ENCODE data around the gene ZNF141.

The ZNF141 gene

DNA sequence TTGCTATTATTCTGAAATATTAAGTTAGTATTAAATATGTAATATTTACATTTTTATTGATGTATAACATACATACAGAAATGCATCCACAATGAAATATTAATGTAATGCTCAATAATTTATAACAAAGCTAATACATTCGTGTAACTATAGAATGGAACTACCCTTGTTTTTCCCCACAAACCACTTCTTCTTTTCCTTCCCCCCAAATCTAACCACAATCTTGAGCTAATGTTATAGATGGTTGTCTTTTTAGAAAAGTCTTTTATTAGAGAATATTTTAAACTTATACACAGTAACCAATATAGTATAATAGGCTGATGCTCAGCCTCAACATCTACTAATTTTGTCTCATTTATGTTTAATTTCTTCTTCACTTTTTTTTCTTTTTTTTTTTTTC lies 27.8 kb upstream of the ZNF141 start:
- TF ChIP-seq, protein P1, sequence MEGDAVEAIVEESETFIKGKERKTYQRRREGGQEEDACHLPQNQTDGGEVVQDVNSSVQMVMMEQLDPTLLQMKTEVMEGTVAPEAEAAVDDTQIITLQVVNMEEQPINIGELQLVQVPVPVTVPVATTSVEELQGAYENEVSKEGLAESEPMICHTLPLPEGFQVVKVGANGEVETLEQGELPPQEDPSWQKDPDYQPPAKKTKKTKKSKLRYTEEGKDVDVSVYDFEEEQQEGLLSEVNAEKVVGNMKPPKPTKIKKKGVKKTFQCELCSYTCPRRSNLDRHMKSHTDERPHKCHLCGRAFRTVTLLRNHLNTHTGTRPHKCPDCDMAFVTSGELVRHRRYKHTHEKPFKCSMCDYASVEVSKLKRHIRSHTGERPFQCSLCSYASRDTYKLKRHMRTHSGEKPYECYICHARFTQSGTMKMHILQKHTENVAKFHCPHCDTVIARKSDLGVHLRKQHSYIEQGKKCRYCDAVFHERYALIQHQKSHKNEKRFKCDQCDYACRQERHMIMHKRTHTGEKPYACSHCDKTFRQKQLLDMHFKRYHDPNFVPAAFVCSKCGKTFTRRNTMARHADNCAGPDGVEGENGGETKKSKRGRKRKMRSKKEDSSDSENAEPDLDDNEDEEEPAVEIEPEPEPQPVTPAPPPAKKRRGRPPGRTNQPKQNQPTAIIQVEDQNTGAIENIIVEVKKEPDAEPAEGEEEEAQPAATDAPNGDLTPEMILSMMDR (IDR thresholded peaks at IDR 0.05; ENCODE audit: low read depth, low read length) = no peak

DNA sequence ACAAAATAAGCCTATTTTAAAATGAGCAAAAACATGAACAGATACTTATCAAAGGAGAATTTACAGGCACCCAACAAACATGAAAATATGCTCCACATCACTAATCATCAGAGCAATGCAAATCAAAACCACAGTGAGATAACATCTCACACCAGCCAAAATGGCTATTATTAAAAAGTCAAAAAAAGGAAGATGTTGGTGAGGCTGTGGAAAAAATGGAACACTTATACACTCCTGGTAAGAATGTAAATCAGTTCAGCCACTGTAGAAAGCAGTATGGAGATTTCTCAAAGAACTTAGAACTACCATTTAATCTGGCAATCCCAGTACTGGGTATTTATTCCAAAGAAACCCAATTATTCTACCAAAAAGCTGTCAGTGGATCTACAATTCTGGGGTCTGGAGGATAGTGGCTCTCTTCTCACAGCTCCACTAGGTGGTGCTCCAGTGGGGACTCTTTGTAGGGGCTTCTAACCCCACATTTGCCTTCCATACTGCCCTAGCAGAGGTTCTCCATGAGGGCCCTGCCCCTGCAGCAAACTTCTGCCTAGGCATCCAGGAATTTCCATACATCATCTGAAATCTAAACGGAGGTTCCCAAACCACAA lies 23.2 kb upstream of the ZNF141 start:
- DNase-seq (ENCODE audit: low read depth in 2 of 2) = no peak
- TF ChIP-seq, protein P1 (IDR thresholded peaks at IDR 0.05; ENCODE audit: low read depth, low read length) = no peak
- no peak overlapping the region for H3K4me3 ChIP-seq (replicated peaks in 1 of 2; ENCODE audit: low read depth in 2 of 2, low read length in 2 of 2)

More for the DNA sequence above, 27.8 kb upstream of the ZNF141 start:
- no peak for DNase-seq (ENCODE audit: low read depth in 2 of 2)
- no peak overlapping the region for H3K4me3 ChIP-seq (replicated peaks in 1 of 2; ENCODE audit: low read depth in 2 of 2, low read length in 2 of 2)

DNA sequence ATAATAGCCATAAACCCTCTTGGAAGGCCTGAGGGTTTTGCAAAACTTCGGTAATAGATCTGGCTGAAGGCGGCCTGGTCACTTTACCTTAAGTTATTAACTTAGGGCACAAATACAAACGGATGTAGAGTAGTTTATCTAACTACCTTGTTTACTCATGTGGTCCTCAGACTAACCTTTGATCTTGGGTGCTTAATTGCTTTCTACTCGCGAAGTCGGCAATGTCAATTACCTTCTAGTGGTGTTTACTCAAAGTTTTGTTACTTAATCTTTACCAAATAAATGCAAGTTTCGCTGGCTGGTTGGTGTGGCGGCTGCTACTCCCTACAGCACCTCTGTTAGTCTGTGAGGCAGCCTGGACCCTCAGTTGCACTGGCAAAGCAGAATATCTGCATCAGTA lies 8.9 kb upstream of the ZNF141 start:
- TF ChIP-seq, protein P1 (IDR thresholded peaks at IDR 0.05; ENCODE audit: low read depth, low read length) = no peak
- no peak overlapping the region for H3K4me3 ChIP-seq (replicated peaks in 1 of 2; ENCODE audit: low read depth in 2 of 2, low read length in 2 of 2)
- DNase-seq (ENCODE audit: low read depth in 2 of 2) = no peak

DNA sequence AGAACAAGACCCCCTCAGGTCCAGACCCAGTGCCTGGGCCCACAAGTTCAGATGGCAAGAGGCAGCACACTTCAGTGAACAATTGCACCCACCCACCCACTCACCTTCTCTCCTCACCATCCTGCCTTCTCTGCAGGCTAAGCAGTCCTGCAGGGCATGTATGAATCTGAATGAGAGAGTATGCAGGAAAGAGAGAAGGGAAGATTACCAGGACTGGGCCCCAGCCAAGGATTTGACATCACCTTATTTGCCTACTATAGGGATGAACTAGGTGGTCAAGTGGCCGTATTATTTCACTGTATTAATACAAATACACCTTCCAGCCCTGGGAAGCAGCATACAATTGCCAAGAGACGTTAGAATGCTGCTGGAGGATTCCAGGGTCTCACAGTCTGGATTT lies 2.1 kb upstream of the ZNF141 start:
- TF ChIP-seq, protein P1 (IDR thresholded peaks at IDR 0.05; ENCODE audit: low read depth, low read length) = no peak
- no peak for DNase-seq (ENCODE audit: low read depth in 2 of 2)
- H3K4me3 ChIP-seq (replicated peaks in 1 of 2; ENCODE audit: low read depth in 2 of 2, low read length in 2 of 2) = no peak overlapping the region

DNA sequence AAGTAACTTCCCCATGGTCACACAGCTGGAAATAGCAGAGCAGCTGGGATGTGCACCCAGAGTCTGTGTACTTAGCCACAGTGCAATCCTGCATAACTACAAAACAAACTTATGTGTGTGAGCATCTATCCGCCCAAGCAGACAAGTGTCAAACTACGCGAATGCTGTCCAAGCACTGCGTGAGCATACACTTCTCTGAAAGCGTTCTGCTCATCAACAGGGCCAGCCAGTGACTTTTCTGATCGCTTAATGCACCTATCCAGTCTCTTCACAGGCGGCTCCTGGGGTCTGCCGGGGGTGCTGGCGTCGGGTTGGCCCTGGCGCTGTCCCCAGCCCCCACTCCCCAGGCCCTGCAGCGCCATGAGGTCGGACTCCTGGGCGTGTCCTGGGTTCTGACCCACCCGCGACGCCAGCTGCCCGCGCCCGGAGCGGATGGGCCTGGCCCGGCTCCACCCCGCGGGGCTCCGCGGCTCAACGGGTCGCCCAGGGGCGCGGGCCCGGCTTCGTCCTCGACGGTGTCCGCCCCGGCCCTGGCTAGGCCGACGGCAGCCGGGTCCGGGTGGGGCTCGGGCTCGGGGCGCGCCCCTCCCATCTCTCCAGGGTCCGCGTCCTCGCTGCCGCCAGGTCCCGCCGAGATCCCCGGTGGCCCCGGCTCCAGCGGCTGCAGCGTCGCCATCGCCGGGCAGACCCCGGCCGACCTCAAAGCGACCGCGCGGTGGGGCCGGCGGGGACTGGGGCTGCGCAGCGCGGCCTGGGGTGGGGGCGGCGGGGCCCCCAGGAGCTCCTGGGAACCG lies 1.3 kb upstream of the ZNF141 start:
- peak; percentile 5 to 22 for DNase-seq (ENCODE audit: low read depth in 2 of 2)
- TF ChIP-seq, protein P1 (IDR thresholded peaks at IDR 0.05; ENCODE audit: low read depth, low read length) = no peak
- peak overlapping the region; percentile 89 to 95 for H3K4me3 ChIP-seq (replicated peaks in 1 of 2; ENCODE audit: low read depth in 2 of 2, low read length in 2 of 2)

DNA sequence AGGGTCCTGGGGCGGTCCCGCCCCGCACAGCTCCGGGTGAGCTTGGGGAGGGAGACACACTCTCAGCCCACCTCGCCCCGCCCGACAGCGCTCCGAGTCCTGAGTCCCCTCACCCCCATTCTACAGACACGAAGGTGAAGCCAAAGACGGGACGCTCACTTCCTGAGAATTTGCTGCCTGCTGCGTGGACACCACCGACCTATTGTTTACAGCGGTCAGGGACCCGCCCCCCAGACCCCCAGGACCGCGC lies 796 bp upstream of the ZNF141 start:
- H3K4me3 ChIP-seq (replicated peaks in 1 of 2; ENCODE audit: low read depth in 2 of 2, low read length in 2 of 2) = peak overlapping the region; percentile 89 to 95
- TF ChIP-seq, protein P1 (IDR thresholded peaks at IDR 0.05; ENCODE audit: low read depth, low read length) = no peak
- DNase-seq (ENCODE audit: low read depth in 2 of 2) = no peak

Measured in cardiac fibroblast (primary cell).